Cerebellar nuclear complex (tissue), 1 donor: Measurements from ENCODE around the gene P4HA2.

Experiments
- DNase-seq, 2 experiments: peaks; one replicate each; lab custom pipeline; 2025; lab: John Stamatoyannopoulos, UW

Gene P4HA2

DNA sequence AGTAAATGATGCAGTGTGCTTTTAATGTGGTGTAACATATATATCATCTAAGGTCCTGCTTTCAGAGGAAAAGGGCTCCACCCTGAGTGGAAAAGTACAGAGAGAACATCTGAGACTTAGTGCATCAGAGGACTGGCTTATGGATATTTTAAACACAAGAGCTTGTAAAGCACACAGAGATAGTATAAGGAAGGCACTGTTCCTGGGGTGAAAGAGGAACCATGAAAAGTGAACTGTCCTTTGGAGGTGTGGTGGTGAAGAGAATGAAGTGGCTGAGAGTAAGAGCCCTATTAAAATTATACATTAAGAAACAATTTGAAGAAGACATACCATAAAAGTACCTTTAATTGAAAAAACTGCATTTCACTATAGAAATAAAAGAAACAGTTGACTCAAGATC, 85.2 kb downstream of the P4HA2 start:
- DNase-seq = no peak
